ENCODE results near the gene GNPTAB. TPM values are rescaled to one million over a fixed set of nuclear protein-coding genes. Genes with fewer than 3 reads are reported as not detected.
A peak's percentile ranks its signal among the peaks of the same experiment; 100 is the strongest.
"Not testable (repeated sequence)": the region's sequence is repeated elsewhere in the genome, so short reads cannot be mapped to it uniquely, and the experiment has no call there.

Gene GNPTAB
- total RNA-seq, 1 donor from 2014 or later: 48.2 TPM

DNA sequence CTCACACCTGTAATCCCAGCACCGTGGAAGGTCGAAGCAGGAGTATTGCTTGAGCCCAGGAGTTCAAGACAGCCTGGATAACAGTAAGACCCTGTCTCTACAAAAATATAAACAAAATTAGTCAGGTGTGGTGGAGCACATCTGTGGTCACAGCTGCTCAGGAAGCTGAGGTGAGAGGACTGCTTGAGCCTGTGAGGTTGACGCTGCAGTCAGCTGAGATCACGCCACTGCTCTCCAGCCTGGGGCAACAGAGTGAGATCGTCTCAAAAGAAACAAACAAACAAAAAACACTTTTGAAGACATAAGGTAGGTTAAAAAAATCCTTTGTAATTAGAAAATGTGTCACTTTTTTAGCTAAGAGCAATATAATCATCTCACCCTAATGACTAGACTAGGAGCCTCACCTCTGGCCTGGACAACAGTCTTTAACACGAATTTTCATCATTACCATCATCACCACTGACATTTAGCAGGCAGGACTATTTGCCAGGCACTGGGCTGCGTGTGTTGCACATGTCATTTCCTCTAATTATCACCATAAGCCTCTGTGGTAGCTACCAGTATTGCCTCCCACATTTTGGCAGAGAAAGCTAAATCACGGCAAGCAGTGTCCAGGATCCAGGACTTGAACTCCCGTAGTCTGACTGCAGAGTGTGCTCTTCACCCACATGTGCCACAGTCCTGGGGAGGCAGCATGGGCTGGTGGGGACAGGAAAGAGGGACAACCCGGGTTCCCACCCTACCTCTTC, 86.9 kb downstream of the GNPTAB start:
- DNase-seq: peak; percentile 55
- no peaks in the 10 kb centered on the region for H3K27me3 Mint-ChIP-seq
- no peak overlapping the region for H3K4me3 Mint-ChIP-seq
- no peak overlapping the region for H3K27ac Mint-ChIP-seq
- H3K36me3 Mint-ChIP-seq (ENCODE audit: low read depth): peaks cover 30% of the 10 kb centered on the region
- intact Hi-C loops (cut with micrococcal nuclease): loop anchor here (5.0 kb wide), 1 partner anchor 47 kb away; the partner anchor contains the start of gene CHPT1
- H3K9me3 Mint-ChIP-seq: no peaks in the 10 kb centered on the region
- H3K4me1 Mint-ChIP-seq: peaks cover 4% of the 10 kb centered on the region

DNA sequence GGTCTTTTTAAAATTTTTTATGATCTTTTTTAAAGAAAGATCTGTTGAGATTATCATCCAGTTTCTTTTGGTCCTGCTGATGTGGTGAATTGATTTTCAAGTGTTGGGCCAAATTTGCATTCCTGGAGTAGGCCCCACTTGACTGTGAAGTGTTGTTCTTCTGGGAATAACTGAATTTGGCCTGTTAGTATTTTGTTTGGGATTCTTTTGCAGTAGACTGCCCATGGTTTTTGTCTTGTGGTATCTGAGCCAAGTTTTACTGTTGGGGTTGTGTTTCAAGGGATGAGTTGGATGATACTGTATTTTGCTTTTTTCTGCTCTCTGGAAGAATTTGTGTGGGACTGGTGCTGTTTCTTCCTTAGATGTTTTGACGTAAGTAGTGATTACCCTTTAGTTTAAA, 87.5 kb downstream of the GNPTAB start:
- Mint-ChIP-seq H3K27ac (no peak overlapping the region), H3K9me3 (no peaks in the 10 kb centered on the region), H3K4me1 (peaks cover 4% of the 10 kb centered on the region), H3K4me3 (no peak overlapping the region), H3K36me3 (ENCODE audit: low read depth) (peaks cover 25% of the 10 kb centered on the region), H3K27me3 (no peaks in the 10 kb centered on the region)
- intact Hi-C loops (cut with micrococcal nuclease): loop anchor here (5.0 kb wide), 1 partner anchor 46 kb away; the partner anchor contains the start of gene CHPT1
- no peak for DNase-seq

DNA sequence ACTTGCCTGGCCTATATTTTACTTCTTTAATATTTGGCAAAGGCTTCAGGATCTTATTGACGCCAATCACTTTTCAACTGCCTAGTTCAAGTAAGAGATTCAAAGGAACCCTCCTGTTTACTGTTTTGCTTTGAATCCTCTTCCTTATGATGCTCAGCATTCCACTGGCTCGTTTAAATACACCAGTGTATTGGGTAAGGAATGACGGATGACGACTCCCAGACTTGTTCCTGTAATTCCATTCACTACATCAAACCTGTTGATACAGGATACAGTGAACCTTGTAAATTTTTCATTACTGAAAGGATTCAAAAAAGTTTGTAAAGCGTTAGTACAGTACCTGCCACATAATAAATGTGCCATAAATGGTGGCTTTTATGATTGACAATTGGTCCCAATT, 89.8 kb downstream of the GNPTAB start:
- intact Hi-C loops (cut with micrococcal nuclease): loop anchor here (5.0 kb wide), 1 partner anchor 44 kb away; the partner anchor contains the start of gene CHPT1
- no peaks in the 10 kb centered on the region for H3K27me3 Mint-ChIP-seq
- peaks cover 4% of the 10 kb centered on the region for H3K4me1 Mint-ChIP-seq
- no peak overlapping the region for H3K4me3 Mint-ChIP-seq
- DNase-seq: no peak
- H3K27ac Mint-ChIP-seq: no peak overlapping the region
- peaks cover 17% of the 10 kb centered on the region for H3K36me3 Mint-ChIP-seq (ENCODE audit: low read depth)
- H3K9me3 Mint-ChIP-seq: no peaks in the 10 kb centered on the region

DNA sequence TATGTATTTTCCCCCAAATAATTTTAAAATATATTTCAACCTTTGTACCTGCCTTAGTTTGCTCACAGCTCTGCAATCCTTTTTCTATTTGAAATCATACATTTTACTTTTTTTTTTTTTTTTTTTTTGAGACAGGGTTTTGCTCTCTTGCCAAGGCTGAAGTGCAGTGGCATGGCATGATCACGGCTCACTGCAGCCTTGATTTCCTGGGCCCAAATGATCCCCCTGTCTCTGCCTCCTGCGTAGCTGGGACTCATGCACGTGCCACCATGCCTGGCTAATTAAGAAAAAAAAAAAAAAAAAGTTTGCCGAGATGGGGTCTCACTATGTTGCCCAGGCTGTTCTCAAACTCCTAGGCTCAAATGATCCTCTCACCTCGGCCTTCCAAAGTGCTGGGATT, 90.2 kb downstream of the GNPTAB start:
- H3K9me3 Mint-ChIP-seq: no peaks in the 10 kb centered on the region
- no peak for DNase-seq
- peaks cover 16% of the 10 kb centered on the region for H3K36me3 Mint-ChIP-seq (ENCODE audit: low read depth)
- no peak overlapping the region for H3K4me3 Mint-ChIP-seq
- no peak overlapping the region for H3K27ac Mint-ChIP-seq
- intact Hi-C loops (cut with micrococcal nuclease): loop anchor here (5.0 kb wide), 1 partner anchor 43 kb away; the partner anchor contains the start of gene CHPT1
- no peaks in the 10 kb centered on the region for H3K27me3 Mint-ChIP-seq
- peaks cover 4% of the 10 kb centered on the region for H3K4me1 Mint-ChIP-seq

DNA sequence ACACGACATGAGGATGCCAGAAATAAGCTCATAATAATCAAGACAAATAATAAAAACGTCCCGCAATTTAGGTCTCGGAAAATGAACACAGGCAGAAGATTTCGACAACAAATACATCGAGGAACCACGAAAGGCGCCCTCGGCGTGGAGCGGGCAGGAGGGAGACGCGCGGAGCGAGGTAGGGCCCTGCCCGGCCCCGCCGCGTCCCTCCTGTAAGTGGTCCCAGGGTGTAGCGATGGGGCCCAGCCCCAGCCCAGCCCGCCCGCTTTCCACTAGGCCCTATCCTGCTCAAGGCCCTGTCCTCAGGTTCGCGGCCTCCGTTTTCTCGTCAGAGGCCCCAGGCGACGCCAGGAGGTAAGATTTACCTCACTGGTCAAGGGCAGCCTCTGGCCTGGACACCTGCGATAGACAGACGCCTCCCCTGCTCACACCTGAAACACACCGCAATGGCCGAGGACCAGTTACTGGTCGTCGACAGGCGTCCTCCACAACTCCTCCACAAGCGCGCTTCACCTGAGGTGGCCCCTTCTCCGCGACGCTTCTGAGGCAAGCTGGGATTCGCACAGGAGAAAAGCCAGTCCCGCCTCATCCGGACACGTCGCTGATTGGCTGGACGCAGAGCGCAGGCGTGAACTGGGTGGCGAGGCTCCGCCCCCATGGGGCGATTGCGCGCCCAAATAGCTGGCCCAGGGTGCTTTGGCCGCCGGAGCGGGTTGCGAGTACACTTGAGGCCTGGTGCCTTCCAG, 91.7 kb downstream of the GNPTAB start, which contains the start of gene SYCP3:
TSS of gene SYCP3 (minus strand) at position 543 of the 746 bp plus-strand sequence. CDS start 1,527 bp downstream, outside the sequence.
- Mint-ChIP-seq H3K9me3 (no peaks in the 10 kb centered on the region), H3K4me3 (no peak within 1 kb of the TSS), H3K36me3 (ENCODE audit: low read depth) (peaks cover 10% of the 10 kb centered on the region), H3K27ac (no peak within 1 kb of the TSS), H3K4me1 (peaks cover 4% of the 10 kb centered on the region), H3K27me3 (no peaks in the 10 kb centered on the region)
- intact Hi-C loops (cut with micrococcal nuclease): no loop called here
- DNase-seq: no peak

DNA sequence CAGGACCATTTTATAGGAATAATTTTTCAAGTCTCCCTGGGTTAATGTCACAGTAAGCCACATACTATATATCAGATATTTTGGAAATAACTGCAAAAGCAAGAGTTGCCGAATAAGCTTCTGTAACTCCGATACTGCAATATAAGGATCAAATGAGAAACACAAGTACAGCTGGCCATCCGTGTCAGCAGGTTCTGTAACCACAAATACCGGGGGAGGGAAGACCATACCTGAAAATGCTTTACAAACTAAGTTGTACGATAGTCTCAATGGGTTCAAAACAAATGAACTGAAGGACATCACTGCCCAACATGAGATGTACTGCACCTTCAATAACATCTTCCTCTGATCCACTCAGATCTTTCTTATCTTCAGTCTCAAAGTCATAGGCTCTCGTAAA, 93.3 kb downstream of the GNPTAB start:
- no peaks in the 10 kb centered on the region for H3K27me3 Mint-ChIP-seq
- H3K9me3 Mint-ChIP-seq: no peaks in the 10 kb centered on the region
- H3K4me3 Mint-ChIP-seq: no peak overlapping the region
- DNase-seq: no peak
- H3K36me3 Mint-ChIP-seq (ENCODE audit: low read depth): no peaks in the 10 kb centered on the region
- no peaks in the 10 kb centered on the region for H3K4me1 Mint-ChIP-seq
- no peak overlapping the region for H3K27ac Mint-ChIP-seq
- intact Hi-C loops (cut with micrococcal nuclease): no loop called here

DNA sequence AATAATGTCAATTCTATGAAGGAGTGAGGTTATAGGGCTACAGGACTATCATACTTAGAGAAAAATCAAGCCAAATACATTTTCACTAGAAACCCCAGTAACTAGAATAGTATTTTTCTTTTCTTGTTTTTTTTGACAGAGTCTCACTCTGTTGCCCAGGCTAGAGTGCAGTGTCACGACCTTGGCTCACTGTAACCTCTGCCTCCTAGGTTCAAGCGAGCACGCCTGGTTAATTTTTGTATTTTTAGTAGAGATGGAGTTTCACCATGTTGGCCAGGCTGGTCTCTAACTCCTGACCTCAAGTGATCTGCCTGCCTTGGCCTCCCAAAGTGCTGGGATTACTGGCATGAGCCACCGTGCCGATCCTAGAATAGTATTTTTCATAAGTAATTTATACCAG, 96.3 kb downstream of the GNPTAB start:
- DNase-seq; intact Hi-C loops (cut with micrococcal nuclease); H3K9me3 Mint-ChIP-seq; H3K27ac Mint-ChIP-seq; H3K4me1 Mint-ChIP-seq; H3K36me3 Mint-ChIP-seq (ENCODE audit: low read depth); H3K4me3 Mint-ChIP-seq; H3K27me3 Mint-ChIP-seq: not testable (repeated sequence)

DNA sequence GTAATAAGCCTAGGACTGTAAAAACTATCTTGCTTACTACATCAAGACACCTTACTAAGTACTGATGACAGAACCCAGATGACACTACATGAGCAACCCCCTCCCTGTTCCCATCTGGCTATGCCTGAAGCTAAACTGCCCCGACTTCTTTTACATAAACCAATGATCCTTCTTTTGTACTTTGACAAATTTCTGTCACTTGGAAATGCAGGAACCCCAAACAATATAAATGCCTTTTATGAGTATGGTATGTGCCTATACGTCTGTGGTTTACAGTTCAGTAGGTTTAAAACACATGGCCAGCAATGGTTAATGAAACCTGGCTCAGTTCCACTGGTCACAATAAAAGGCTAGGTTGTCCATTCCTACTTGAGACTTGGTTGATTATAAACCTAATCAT, 97.6 kb downstream of the GNPTAB start:
- H3K4me3 Mint-ChIP-seq: no peak overlapping the region
- H3K9me3 Mint-ChIP-seq: no peaks in the 10 kb centered on the region
- intact Hi-C loops (cut with micrococcal nuclease): no loop called here

DNA sequence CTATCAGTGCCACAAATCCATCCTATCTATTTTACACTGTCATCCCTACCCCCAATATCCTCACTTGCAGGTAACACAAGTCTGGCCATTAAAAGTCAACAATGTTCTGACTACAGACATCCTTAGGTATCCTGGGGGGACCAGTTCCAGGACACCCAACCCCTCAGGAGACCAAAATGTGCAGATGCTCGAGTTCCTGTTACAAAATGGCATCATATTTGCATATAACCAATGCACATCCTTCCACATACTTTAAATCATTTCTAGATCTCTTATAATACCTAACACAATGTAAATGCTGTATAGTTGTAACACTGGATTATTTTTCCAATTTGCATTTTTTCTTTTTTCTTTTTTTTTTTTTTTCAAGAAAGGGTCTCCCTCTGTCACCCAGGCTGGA, 98.4 kb downstream of the GNPTAB start:
- DNase-seq: no peak
- Mint-ChIP-seq H3K9me3 (no peaks in the 10 kb centered on the region), H3K27me3 (no peaks in the 10 kb centered on the region), H3K4me3 (no peak overlapping the region), H3K36me3 (ENCODE audit: low read depth) (peaks cover 6% of the 10 kb centered on the region), H3K4me1 (no peaks in the 10 kb centered on the region), H3K27ac (no peak overlapping the region)
- intact Hi-C loops (cut with micrococcal nuclease): no loop called here

More for the DNA sequence above, 97.6 kb downstream of the GNPTAB start:
- no peak for DNase-seq
- Mint-ChIP-seq H3K27me3 (no peaks in the 10 kb centered on the region), H3K4me1 (no peaks in the 10 kb centered on the region), H3K36me3 (ENCODE audit: low read depth) (peaks cover 6% of the 10 kb centered on the region), H3K27ac (no peak overlapping the region)

DNA sequence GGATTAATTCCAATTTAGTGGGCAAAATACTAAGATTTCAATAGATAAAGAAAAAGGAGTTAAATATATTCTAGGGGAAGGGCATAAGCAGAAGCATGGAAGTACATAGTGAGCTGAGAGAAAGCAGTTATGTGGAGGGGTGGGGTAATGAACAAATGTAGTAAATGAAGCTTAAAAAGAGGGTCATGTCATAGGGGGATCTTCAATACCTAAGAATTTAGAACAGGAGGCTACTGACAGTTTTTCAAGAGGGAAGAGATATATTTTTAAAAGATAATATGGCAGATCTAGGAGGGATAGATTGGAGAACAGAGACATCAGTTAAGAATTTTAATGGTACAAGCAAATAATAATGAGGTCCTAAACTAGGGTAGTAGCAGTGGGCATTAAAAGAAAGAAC, 100.9 kb downstream of the GNPTAB start:
- intact Hi-C loops (cut with micrococcal nuclease): no loop called here
- peaks cover 6% of the 10 kb centered on the region for H3K36me3 Mint-ChIP-seq (ENCODE audit: low read depth)
- H3K27me3 Mint-ChIP-seq: no peaks in the 10 kb centered on the region
- no peaks in the 10 kb centered on the region for H3K9me3 Mint-ChIP-seq
- peaks cover 4% of the 10 kb centered on the region for H3K4me1 Mint-ChIP-seq
- H3K27ac Mint-ChIP-seq: no peak overlapping the region
- no peak for DNase-seq
- no peak overlapping the region for H3K4me3 Mint-ChIP-seq

DNA sequence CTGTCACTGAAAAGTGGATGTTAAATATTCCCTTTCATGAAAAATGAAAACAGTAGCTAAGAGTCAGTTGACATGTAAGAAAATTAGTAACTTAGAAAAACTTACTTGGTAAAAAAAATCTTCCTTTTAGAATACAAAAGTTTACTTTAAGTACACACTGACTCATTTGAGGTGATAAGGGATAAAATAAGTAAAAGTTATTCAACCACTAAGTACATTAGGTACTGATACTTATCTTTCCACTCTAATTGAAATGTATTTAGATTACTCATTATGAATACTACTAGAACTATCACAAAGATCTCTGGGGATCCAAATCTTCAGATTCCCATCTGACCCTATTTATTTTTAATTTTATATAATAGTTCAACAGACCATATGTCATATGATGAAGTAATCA, 103.7 kb downstream of the GNPTAB start:
- Mint-ChIP-seq H3K9me3 (no peaks in the 10 kb centered on the region), H3K27me3 (no peaks in the 10 kb centered on the region), H3K4me3 (no peak overlapping the region), H3K4me1 (peaks cover 4% of the 10 kb centered on the region), H3K27ac (no peak overlapping the region), H3K36me3 (ENCODE audit: low read depth) (peaks cover 6% of the 10 kb centered on the region)
- intact Hi-C loops (cut with micrococcal nuclease): no loop called here
- no peak for DNase-seq

DNA sequence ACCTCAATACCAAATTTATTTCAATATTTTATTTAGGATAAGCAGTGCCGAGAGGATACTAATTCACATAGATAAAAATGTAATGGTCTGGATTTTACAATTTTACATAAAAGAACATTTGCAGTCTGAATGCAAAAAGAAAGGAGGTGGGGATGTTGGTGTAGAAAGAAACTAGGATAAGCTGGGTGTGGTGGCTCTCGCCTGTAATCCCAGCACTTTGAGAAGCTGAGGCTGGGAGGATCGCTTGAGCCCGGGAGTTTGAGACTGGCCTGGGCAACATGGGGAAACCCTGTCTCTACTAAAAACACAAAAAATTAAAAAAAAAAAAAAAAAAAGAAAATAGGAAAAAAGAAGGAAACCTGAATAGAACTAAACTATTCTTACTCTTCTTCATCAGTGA, 108.4 kb downstream of the GNPTAB start:
- H3K27me3 Mint-ChIP-seq: no peaks in the 10 kb centered on the region
- intact Hi-C loops (cut with micrococcal nuclease): no loop called here
- no peak overlapping the region for H3K27ac Mint-ChIP-seq
- no peaks in the 10 kb centered on the region for H3K36me3 Mint-ChIP-seq (ENCODE audit: low read depth)
- H3K9me3 Mint-ChIP-seq: no peaks in the 10 kb centered on the region
- DNase-seq: no peak
- peaks cover 4% of the 10 kb centered on the region for H3K4me1 Mint-ChIP-seq
- no peak overlapping the region for H3K4me3 Mint-ChIP-seq

DNA sequence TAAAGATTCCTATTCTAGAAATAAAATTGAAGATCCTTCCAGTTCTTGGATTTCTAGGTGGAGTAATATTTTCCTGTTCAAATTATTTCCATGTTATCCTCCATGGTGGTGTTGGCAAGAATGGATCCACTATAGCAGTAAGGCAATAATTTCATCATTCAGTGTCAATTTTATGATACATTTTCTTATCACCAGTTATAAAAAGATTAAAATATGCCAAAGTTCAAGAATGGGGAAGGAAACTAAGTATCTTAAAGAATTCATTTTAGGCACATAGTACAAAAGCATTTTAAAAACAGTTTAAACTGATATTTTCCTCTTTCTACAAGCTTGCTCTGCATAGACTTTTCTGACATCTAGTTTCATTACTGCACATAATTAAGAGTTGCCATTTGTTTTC, 110.6 kb downstream of the GNPTAB start:
- no peak overlapping the region for H3K27ac Mint-ChIP-seq
- no peak for DNase-seq

DNA sequence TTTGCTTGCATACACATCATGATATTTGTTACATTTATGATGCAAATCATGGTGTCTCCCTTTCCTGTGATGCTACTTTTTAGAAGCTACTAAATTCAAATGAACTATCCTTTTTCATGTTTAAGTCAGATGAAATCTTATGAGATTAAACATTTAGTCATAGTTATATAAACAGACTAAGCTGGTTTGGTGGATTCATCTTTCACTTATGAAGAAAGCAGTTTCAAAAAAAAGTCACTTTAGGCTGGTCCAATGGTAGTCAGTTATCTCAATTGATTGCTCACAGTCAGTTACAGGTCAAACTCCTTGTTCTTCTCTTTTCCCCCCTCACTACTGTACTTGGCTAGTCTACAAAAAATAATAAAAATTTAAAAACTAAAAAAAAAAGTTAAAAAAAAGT, 111.2 kb downstream of the GNPTAB start:
- no peak for DNase-seq
- intact Hi-C loops (cut with micrococcal nuclease): no loop called here
- H3K27me3 Mint-ChIP-seq: no peaks in the 10 kb centered on the region
- H3K4me3 Mint-ChIP-seq: no peak overlapping the region
- H3K4me1 Mint-ChIP-seq: no peaks in the 10 kb centered on the region
- no peak overlapping the region for H3K27ac Mint-ChIP-seq
- no peaks in the 10 kb centered on the region for H3K36me3 Mint-ChIP-seq (ENCODE audit: low read depth)
- H3K9me3 Mint-ChIP-seq: no peaks in the 10 kb centered on the region

More for the DNA sequence above, 110.6 kb downstream of the GNPTAB start:
- H3K36me3 Mint-ChIP-seq (ENCODE audit: low read depth): no peaks in the 10 kb centered on the region
- H3K4me3 Mint-ChIP-seq: no peak overlapping the region
- no peaks in the 10 kb centered on the region for H3K9me3 Mint-ChIP-seq
- H3K27me3 Mint-ChIP-seq: no peaks in the 10 kb centered on the region
- no peaks in the 10 kb centered on the region for H3K4me1 Mint-ChIP-seq
- intact Hi-C loops (cut with micrococcal nuclease): no loop called here

Measured in activated CD4-positive, alpha-beta T cell treated with anti-CD3 and anti-CD28 coated beads, Interleukin-2, amount 10 ng/mL, durations not matched to agents 24 days and 14 days (primary cell).